Epithelial cell of esophagus (primary cell): ENCODE data around the gene SUFU.

Experiments used
- DNase-seq: peaks from one replicate; pipeline ENCODE4 v3.0.0; 2010; ENCODE audit warnings: low read depth
- H3K4me3 ChIP-seq: 2 replicates; pipeline ENCODE4 v1.5.1; 2011; ENCODE audit warnings: mild to moderate bottlenecking, low read length, control low read depth
- TF ChIP-seq, protein P1 (sequence below): IDR thresholded peaks from 2 replicates; pipeline ENCODE4 v1.5.1; 2011; ENCODE audit warnings: low read depth, mild to moderate bottlenecking, low read length, control low read depth, inconsistent platforms; ENCODE audit not compliant: insufficient read depth; ENCODE audit errors: missing control alignments

Gene SUFU

DNA sequence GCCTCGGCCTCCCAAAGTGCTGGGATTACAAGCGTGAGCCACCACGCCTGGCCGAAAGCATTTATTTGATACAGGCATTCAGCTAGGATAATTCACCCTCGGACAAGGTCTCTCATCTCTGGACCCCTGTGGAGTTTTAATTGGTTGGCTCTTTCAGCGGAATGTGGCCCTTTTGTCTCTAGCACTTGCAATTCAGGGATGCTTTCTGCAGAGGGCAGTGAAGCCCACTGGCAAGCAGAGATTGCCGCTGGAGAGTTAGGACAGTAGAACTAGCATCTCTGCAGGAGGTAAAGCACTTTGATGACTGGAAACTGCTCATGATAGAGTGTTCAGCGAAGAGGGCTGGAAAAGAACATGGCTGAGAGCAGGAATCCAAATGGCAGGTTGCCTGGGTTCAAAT, 62.0 kb downstream of the SUFU start:
- TF ChIP-seq, protein P1, sequence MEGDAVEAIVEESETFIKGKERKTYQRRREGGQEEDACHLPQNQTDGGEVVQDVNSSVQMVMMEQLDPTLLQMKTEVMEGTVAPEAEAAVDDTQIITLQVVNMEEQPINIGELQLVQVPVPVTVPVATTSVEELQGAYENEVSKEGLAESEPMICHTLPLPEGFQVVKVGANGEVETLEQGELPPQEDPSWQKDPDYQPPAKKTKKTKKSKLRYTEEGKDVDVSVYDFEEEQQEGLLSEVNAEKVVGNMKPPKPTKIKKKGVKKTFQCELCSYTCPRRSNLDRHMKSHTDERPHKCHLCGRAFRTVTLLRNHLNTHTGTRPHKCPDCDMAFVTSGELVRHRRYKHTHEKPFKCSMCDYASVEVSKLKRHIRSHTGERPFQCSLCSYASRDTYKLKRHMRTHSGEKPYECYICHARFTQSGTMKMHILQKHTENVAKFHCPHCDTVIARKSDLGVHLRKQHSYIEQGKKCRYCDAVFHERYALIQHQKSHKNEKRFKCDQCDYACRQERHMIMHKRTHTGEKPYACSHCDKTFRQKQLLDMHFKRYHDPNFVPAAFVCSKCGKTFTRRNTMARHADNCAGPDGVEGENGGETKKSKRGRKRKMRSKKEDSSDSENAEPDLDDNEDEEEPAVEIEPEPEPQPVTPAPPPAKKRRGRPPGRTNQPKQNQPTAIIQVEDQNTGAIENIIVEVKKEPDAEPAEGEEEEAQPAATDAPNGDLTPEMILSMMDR: no peak
- H3K4me3 ChIP-seq: no peak overlapping the region
- DNase-seq: no peak

DNA sequence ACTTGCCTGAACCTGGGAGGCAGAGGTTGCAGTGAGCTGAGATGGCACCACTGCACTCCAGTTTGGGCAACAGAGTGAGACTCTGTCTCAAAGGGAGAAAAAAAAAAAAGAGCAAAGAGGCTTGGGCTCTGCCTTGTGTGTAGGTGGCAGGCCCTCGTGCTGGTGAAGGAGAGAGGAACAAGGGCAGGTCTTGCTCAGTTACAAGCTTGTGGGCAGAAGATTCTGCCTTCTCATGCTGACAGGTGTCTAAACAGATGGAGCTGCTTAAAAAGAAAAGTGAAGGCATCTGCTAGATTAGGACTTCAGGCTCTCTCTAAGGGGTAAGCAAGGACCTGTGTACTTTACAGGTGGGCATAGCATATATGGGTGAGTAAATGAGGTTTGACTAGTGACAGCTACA, 75.0 kb downstream of the SUFU start:
- no peak overlapping the region for H3K4me3 ChIP-seq
- TF ChIP-seq, protein P1: no peak
- DNase-seq: no peak

DNA sequence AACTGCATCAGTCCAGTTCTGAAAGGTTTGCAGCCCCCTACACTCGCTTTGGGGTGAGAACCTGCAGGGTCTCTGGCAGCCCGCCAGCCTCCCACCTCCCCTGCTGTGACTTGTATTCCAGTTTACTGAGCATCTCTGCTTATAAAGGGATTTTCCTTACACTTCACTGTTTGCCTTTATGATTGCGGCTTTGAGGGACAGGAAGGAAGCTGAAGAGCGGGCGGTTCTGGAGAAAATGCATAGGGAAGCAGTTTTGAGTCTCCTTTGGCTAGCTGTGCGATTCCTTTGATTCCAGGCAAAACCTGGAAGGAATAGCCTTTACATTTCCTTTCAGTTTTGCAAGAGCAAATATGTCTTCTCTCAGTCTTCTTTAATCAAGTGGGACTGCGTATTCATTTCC, 75.6 kb downstream of the SUFU start:
- TF ChIP-seq, protein P1: no peak
- H3K4me3 ChIP-seq: no peak overlapping the region
- no peak for DNase-seq

DNA sequence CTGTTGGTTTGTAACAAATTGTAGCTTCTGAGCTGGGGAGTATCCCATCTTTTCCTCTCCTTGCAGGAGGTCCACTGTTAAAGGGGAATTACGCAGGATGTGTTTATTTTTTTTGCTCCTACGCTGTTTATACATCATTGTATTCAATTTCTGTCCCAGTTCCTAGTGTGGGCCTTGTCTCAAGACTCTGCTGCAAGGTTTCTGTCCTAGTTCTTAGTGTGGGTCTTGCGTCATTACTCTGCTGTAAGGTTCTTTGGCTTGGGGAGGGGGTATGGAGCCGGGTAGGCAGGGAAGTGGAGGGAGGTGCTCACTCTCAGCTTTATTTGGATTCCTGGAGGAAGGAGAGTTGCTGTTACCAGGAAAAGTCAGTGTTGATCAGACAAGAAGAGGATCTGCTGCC, 76.5 kb downstream of the SUFU start:
- TF ChIP-seq, protein P1: no peak
- H3K4me3 ChIP-seq: no peak overlapping the region
- DNase-seq: no peak

DNA sequence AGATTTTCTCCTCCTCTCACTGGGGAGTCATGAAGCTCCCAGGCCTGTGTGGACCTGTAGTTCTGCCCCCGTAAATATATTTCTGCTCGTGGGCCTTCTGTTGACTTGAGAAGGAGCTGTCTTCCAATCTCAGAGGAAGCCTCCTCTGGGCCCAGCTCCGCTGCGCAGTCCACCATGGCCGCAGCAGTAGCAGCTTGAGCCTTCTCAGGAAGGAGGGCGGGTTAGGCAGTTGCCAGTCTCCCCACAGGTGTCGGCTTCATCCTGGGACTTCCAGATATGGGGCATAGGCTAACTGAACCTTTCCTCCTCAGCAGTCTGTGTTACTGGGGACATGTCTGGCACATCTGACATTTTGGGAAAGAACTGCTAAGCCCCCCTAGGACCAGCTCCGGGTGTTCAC, 77.6 kb downstream of the SUFU start:
- DNase-seq: no peak
- no peak overlapping the region for H3K4me3 ChIP-seq

DNA sequence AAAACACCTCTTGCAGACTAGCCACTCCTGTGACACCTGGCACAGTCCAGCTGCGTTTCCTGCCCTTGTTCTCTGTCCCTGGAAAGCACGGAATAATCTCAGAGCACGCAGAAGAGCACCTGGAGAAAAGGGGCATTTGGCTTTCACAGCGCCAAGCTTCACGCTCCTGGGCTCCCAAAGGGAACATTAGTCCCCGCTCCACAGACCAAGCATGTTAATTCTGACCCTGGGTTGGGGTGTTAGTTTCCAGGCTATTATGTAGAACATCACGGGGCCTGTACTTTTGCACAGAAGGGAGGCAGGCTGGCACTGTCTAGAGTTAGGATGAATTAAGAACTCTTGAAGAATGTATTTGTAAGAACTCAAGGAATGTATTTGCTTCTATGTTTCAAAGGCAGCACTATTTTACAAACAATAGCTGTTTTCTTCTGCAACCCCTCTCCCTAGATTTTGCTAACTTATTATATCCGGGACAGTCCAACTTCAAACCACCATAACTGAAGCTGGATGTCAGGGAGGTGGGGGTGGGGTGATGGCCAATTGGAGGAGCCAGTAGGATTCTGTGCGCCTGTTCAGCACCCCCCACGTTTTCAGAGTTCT, 78.3 kb downstream of the SUFU start:
- no peak overlapping the region for H3K4me3 ChIP-seq
- TF ChIP-seq, protein P1: no peak
- no peak for DNase-seq

More for the DNA sequence above, 77.6 kb downstream of the SUFU start:
- TF ChIP-seq, protein P1: no peak
